HG03432 (cell line): ENCODE results near the gene CEMP1.
"Not testable (repeated sequence)": the region's sequence is repeated elsewhere in the genome, so short reads cannot be mapped to it uniquely, and the experiment has no call there.

Source experiments
- ATAC-seq: cut with Tn5 transposase; IDR thresholded peaks from one replicate; pipeline ENCODE4 v1.9.1; 2021; ENCODE audit warnings: mild to moderate bottlenecking, moderate library complexity; ENCODE audit not compliant: unreplicated experiment

The CEMP1 gene

GRCh38 chr16:2537451-2538379 lies 6.5 kb upstream of the CEMP1 start, which contains the start of gene PDPK1:
TSS of gene PDPK1 (plus strand) at chr16:2538021. CDS start at chr16:2538113, 92 bp downstream.
- ATAC-seq, result peak; percentile 81

- ATAC-seq, result no peak
Measured at GRCh38 chr16:2535625-2536013, 4.4 kb upstream of the CEMP1 start.

GRCh38 chr16:2534335-2534734 lies 3.1 kb upstream of the CEMP1 start:
- not testable (repeated sequence) for ATAC-seq

- ATAC-seq, result no peak
Measured at GRCh38 chr16:2533912-2534311, 2.7 kb upstream of the CEMP1 start.

GRCh38 chr16:2533142-2533755 lies 2.0 kb upstream of the CEMP1 start:
- ATAC-seq, result not testable (repeated sequence)

GRCh38 chr16:2532494-2533141 lies 1.4 kb upstream of the CEMP1 start:
- no peak for ATAC-seq

- ATAC-seq, result peak; percentile 83
Measured at GRCh38 chr16:2531696-2532493, 687 bp upstream of the CEMP1 start.

GRCh38 chr16:2530629-2531318 lies 434 bp downstream of the CEMP1 start:
- ATAC-seq, result no peak

GRCh38 chr16:2529961-2530628 lies 1.1 kb downstream of the CEMP1 start:
- no peak for ATAC-seq

- ATAC-seq, result no peak
Measured at GRCh38 chr16:2529061-2529931, 1.9 kb downstream of the CEMP1 start.

- no peak for ATAC-seq
Measured at GRCh38 chr16:2528161-2529060, 2.8 kb downstream of the CEMP1 start.

- ATAC-seq, result no peak
Measured at GRCh38 chr16:2527784-2528100, 3.5 kb downstream of the CEMP1 start.

- no peak for ATAC-seq
Measured at GRCh38 chr16:2527071-2527783, 4.0 kb downstream of the CEMP1 start.

- ATAC-seq, result no peak
Measured at GRCh38 chr16:2526135-2526534, 5.1 kb downstream of the CEMP1 start.

- no peak for ATAC-seq
Measured at GRCh38 chr16:2524339-2524938, 6.8 kb downstream of the CEMP1 start.

GRCh38 chr16:2523801-2524231 lies 7.4 kb downstream of the CEMP1 start:
- no peak for ATAC-seq
